K562 (cell line): ENCODE results near the gene KCP. TPM values are rescaled to one million over a fixed set of nuclear protein-coding genes. Genes with fewer than 3 reads are reported as not detected.

Experiments used
- CCNT2 ChIP-seq: IDR thresholded peaks from 2 replicates; pipeline ENCODE4 v1.6.1; 2011; ENCODE audit warnings: borderline replicate concordance, low read depth, mild to moderate bottlenecking, moderate library complexity, mixed read lengths, low read length; ENCODE audit not compliant: insufficient read length; ENCODE audit errors: extremely low read depth
- DMBX1 ChIP-seq: fragments of 250-450 bp; sonication (Bioruptor Pico); IDR thresholded peaks from 2 replicates; pipeline ENCODE4 v1.8.0; 2022; ENCODE audit warnings: inconsistent platforms, mild to moderate bottlenecking, moderate library complexity, borderline replicate concordance
- GTF2A2 ChIP-seq: IDR thresholded peaks from 2 replicates; pipeline ENCODE4 v1.6.1; 2016; ENCODE audit warnings: mild to moderate bottlenecking, missing genetic modification characterization, missing compliant biosample characterization
- HINFP ChIP-seq: fragments of 450-650 bp; conservative IDR thresholded peaks from 2 replicates; pipeline ENCODE4 v1.6.1; 2016; ENCODE audit warnings: missing genetic modification characterization, low read depth, mild to moderate bottlenecking, control low read depth, missing compliant biosample characterization
- IRF1 ChIP-seq: sonication (generic); formaldehyde crosslinking; IDR thresholded peaks from 2 replicates; pipeline ENCODE4 v1.8.0; 2022; ENCODE audit warnings: missing genetic modification reagents, mild to moderate bottlenecking, borderline replicate concordance
- MEF2D ChIP-seq: conservative IDR thresholded peaks from 2 replicates; pipeline ENCODE4 v1.6.1; 2016; ENCODE audit warnings: low read depth, missing genetic modification characterization, missing compliant biosample characterization
- NFATC3 ChIP-seq: fragments of 450-650 bp; IDR thresholded peaks from 2 replicates; pipeline ENCODE4 v1.6.1; 2017; ENCODE audit warnings: mild to moderate bottlenecking
- NFIC ChIP-seq: fragments of 450-650 bp; IDR thresholded peaks from 2 replicates; pipeline ENCODE4 v1.6.1; 2017; ENCODE audit warnings: mild to moderate bottlenecking, inconsistent platforms
- PBX2 ChIP-seq, 2 experiments: IDR thresholded peaks in 1 of 2; conservative IDR thresholded peaks in 1 of 2; 2 replicates each; pipeline ENCODE4 v1.6.1; 2016; ENCODE audit warnings: low read depth in 2 of 2, mild to moderate bottlenecking in 1 of 2, missing compliant biosample characterization in 1 of 2, missing genetic modification characterization in 1 of 2, moderate library complexity in 1 of 2
- PCBP1 ChIP-seq: fragments of 200-400 bp; formaldehyde crosslinking; IDR thresholded peaks from 2 replicates; pipeline ENCODE4 v1.6.1; 2018; ENCODE audit warnings: mild to moderate bottlenecking, low read depth, low read length; ENCODE audit not compliant: poor library complexity, severe bottlenecking
- RHOXF2B ChIP-seq: fragments of 250-450 bp; sonication (Bioruptor Pico); conservative IDR thresholded peaks from 2 replicates; pipeline ENCODE4 v1.5.1; 2021
- SLC30A9 ChIP-seq: fragments of 250-450 bp; sonication (Bioruptor Pico); IDR thresholded peaks from 2 replicates; pipeline ENCODE4 v1.8.0; 2022; ENCODE audit warnings: mild to moderate bottlenecking, moderate library complexity
- SMAD1 ChIP-seq: fragments of 150-350 bp; IDR thresholded peaks from 2 replicates; pipeline ENCODE4 v1.6.1; 2014; ENCODE audit warnings: low read length, low read depth; ENCODE audit not compliant: partially characterized antibody
- SMARCA5 ChIP-seq: fragments of 450-650 bp; IDR thresholded peaks from 2 replicates; pipeline ENCODE4 v1.6.1; 2016
- SMARCE1 ChIP-seq: fragments of 450-650 bp; IDR thresholded peaks from 2 replicates; pipeline ENCODE4 v1.7.1; 2016; ENCODE audit warnings: mild to moderate bottlenecking
- TSC22D4 ChIP-seq: fragments of 450-650 bp; IDR thresholded peaks from 2 replicates; pipeline ENCODE4 v1.6.1; 2016; ENCODE audit warnings: missing genetic modification characterization, missing biosample characterization, control low read depth
- ZNF445 ChIP-seq: fragments of 250-450 bp; sonication (Bioruptor Pico); IDR thresholded peaks from 2 replicates; pipeline ENCODE4 v1.4.0; 2020; ENCODE audit warnings: low read depth, mild to moderate bottlenecking, moderate library complexity
- ZNF695 ChIP-seq: fragments of 450-650 bp; formaldehyde crosslinking; IDR thresholded peaks from 2 replicates; pipeline ENCODE4 v1.4.0; 2020; ENCODE audit warnings: mild to moderate bottlenecking, moderate library complexity
- polyA plus RNA-seq, 8 experiments: library from polyadenylated mRNA; depleted of rRNA in 4 of 8; stranded (reverse) in 5 of 8; unstranded in 3 of 8; fragments of >200 nt; fragmentation: Nextera tagmentation in 2 of 8; fragmentation: Illumina TruSeq in 1 of 8; extraction: Ambion mirVana in 2 of 8; extraction: Trizol in 1 of 8; gene quantifications; 2 replicates each; pipeline versions ENCODE4 v1.2.1 to v1.2.3, GENCODE V29; 2011 to 2014; ENCODE audit warnings: inconsistent platforms in 1 of 8, missing spikeins in 1 of 8
- total RNA-seq, 7 experiments: library from RNA; depleted of rRNA in 6 of 7; stranded (reverse); fragments of >200 nt in 6 of 7; fragmentation: Illumina TruSeq in 2 of 7; extraction: Trizol in 2 of 7; gene quantifications; 2 replicates each; pipeline versions ENCODE4 v1.2.1 to v1.2.3, GENCODE V29; 2011 to 2021; ENCODE audit warnings: low replicate concordance in 1 of 7
- TF ChIP-seq, protein P1 (sequence below): sonication (generic); formaldehyde crosslinking; IDR thresholded peaks from 2 replicates; pipeline ENCODE4 v1.8.0; 2022; ENCODE audit warnings: mild to moderate bottlenecking, low read depth, missing genetic modification reagents
- TF ChIP-seq, protein P2 (sequence below): sonication (generic); formaldehyde crosslinking; IDR thresholded peaks from 2 replicates; pipeline ENCODE4 v1.8.0; 2022; ENCODE audit warnings: mild to moderate bottlenecking, missing genetic modification reagents

The KCP gene
- total and polyA plus RNA-seq, 9 of the 15 experiments (the other 6 are each of a cell fraction or from before 2014, with no cell fraction given): 0.06 to 0.17 (median 0.12) TPM; not detected in 3

- no peak for TF ChIP-seq ZNF695 (CRISPR knock-in tag)
- no peak for TF ChIP-seq ZNF445 (CRISPR knock-in tag)
- no peak for TF ChIP-seq SLC30A9
- no peak for TF ChIP-seq CCNT2
- no peak for TF ChIP-seq TSC22D4 (tag)
- TF ChIP-seq PCBP1: peak; percentile 1
- peak; percentile 55; the same call in 1 of the 2 replicates for TF ChIP-seq HINFP
- TF ChIP-seq IRF1 (CRISPR knock-in tag): no peak
- TF ChIP-seq NFATC3: no peak
- no peak for TF ChIP-seq SMARCA5
- TF ChIP-seq RHOXF2B: no peak
- TF ChIP-seq SMARCE1: peak; percentile 60; the same call in 1 of the 2 replicates
- no peak for TF ChIP-seq PBX2 (CRISPR knock-in tag; IDR thresholded peaks at IDR 0.05; ENCODE audit: low read depth)
- TF ChIP-seq PBX2 (tag; conservative IDR thresholded peaks at IDR 0.05; ENCODE audit: low read depth): peak; percentile 63; the same call in 1 of the 2 replicates
- TF ChIP-seq, protein P1, sequence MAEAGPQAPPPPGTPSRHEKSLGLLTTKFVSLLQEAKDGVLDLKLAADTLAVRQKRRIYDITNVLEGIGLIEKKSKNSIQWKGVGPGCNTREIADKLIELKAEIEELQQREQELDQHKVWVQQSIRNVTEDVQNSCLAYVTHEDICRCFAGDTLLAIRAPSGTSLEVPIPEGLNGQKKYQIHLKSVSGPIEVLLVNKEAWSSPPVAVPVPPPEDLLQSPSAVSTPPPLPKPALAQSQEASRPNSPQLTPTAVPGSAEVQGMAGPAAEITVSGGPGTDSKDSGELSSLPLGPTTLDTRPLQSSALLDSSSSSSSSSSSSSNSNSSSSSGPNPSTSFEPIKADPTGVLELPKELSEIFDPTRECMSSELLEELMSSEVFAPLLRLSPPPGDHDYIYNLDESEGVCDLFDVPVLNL (CRISPR knock-in tag): no peak
- TF ChIP-seq DMBX1: no peak; the same call in none of the 2 replicates
- TF ChIP-seq, protein P2, sequence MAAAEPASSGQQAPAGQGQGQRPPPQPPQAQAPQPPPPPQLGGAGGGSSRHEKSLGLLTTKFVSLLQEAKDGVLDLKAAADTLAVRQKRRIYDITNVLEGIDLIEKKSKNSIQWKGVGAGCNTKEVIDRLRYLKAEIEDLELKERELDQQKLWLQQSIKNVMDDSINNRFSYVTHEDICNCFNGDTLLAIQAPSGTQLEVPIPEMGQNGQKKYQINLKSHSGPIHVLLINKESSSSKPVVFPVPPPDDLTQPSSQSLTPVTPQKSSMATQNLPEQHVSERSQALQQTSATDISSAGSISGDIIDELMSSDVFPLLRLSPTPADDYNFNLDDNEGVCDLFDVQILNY: no peak
- TF ChIP-seq MEF2D (tag): no peak
- no peak for TF ChIP-seq SMAD1
- TF ChIP-seq GTF2A2 (tag): no peak
- TF ChIP-seq NFIC: peak; percentile 40; the same call in 1 of the 2 replicates
Measured at GRCh38 chr7:128829391-128830166, 80.9 kb downstream of the KCP start (continued).
